Stimulated activated CD4-positive, alpha-beta T cell treated with anti-CD3 and anti-CD28 coated beads, Interleukin-4, amount 100 ng/mL, for 1 hour (primary cell): ENCODE data around the gene CCNI2.
"Not testable (repeated sequence)": the region's sequence is repeated elsewhere in the genome, so short reads cannot be mapped to it uniquely, and the experiment has no call there.

Experiments
- DNase-seq: peaks from one replicate; pipeline ENCODE4 v3.0.0-alpha.2; 2020

The CCNI2 gene

GRCh38 chr5:132785365-132785764 lies 38.1 kb downstream of the CCNI2 start:
- no peak for DNase-seq

- DNase-seq: no peak
Observed at GRCh38 chr5:132785864-132786263, 38.6 kb downstream of the CCNI2 start.

- no peak for DNase-seq
Observed at GRCh38 chr5:132787076-132787475, 39.9 kb downstream of the CCNI2 start.

GRCh38 chr5:132788508-132788907 lies 41.3 kb downstream of the CCNI2 start:
- no peak for DNase-seq

- DNase-seq: no peak
Observed at GRCh38 chr5:132788990-132789886, 42.0 kb downstream of the CCNI2 start.

- no peak for DNase-seq
Observed at GRCh38 chr5:132790201-132790865, 43.1 kb downstream of the CCNI2 start.

GRCh38 chr5:132791026-132791425 lies 43.8 kb downstream of the CCNI2 start:
- no peak for DNase-seq

GRCh38 chr5:132797651-132798050 lies 50.4 kb downstream of the CCNI2 start:
- DNase-seq: no peak

- DNase-seq: no peak
Observed at GRCh38 chr5:132799392-132799791, 52.2 kb downstream of the CCNI2 start.

- DNase-seq: no peak
Observed at GRCh38 chr5:132800545-132800944, 53.3 kb downstream of the CCNI2 start.

GRCh38 chr5:132802044-132802684 lies 54.9 kb downstream of the CCNI2 start:
- no peak for DNase-seq

- not testable (repeated sequence) for DNase-seq
Observed at GRCh38 chr5:132802685-132803066, 55.5 kb downstream of the CCNI2 start.
